ENCODE results near the gene RMDN3.
A peak's percentile ranks its signal among the peaks of the same experiment; 100 is the strongest.

The RMDN3 gene, protein sequence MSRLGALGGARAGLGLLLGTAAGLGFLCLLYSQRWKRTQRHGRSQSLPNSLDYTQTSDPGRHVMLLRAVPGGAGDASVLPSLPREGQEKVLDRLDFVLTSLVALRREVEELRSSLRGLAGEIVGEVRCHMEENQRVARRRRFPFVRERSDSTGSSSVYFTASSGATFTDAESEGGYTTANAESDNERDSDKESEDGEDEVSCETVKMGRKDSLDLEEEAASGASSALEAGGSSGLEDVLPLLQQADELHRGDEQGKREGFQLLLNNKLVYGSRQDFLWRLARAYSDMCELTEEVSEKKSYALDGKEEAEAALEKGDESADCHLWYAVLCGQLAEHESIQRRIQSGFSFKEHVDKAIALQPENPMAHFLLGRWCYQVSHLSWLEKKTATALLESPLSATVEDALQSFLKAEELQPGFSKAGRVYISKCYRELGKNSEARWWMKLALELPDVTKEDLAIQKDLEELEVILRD

GRCh38 chr15:40754883-40755811, at the start of gene RMDN3:
Gene RMDN3 (minus strand): TSS chr15:40755254. CDS start chr15:40754783, 471 bp downstream.
- peak; percentile 98 for DNase-seq

DNA sequence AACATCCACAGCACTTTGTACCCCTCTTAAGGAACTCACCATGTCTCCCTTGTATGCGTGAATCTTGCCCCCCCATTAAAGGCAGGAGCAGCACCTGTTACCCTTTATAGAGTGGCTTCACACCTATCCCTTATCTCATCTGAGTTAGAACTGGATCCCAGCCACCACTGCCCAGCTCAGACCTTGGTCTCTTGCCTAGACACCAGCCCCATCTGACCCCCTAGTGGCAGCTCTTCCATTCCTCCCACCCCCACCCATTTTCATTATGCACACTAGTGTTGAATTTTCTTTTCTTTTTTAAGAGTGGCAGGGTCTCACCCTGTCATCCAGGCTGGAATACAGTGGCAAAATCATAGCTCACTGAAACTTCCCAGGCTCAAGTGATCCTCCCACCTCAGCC, 48.6 kb upstream of the RMDN3 start:
- DNase-seq: no peak

DNA sequence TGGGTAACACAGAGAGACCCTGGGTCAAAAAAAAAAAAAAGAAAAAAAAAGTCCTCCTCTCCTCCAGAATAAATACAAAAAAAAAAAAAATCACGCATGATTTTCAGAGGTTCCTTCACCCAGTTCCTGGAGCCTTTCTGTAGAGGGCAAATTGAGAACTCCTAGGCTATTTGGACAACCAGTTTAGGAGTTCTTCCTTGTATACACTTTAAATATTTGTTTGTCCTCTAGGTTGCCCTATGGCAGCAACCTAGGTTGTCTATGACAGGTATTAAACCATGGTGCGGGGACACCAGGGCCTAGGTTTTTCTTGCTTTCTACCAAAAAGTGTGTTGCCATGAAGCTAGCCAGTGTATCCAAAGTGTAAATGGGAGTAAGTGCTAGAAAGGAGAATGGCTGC, 48.0 kb upstream of the RMDN3 start:
- no peak for DNase-seq

DNA sequence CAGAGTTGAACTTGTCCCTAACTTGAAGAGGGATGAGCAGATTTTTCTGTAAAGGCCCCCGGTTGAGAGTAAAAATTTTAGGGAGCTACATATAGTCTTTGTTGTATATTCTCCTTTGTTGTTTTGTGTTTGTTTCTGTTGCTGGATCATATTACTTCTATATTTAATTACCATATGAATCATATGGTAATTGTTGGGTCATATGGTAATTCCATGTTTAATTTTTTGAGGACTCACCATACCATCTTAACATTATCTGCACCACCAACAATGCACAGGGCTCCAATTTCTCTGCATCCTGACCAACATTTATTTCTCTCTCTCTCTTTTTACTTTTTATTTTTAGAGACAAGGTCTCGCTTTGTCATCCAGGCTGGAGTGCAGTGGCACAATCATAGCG, 44.5 kb upstream of the RMDN3 start:
- no peak for DNase-seq

DNA sequence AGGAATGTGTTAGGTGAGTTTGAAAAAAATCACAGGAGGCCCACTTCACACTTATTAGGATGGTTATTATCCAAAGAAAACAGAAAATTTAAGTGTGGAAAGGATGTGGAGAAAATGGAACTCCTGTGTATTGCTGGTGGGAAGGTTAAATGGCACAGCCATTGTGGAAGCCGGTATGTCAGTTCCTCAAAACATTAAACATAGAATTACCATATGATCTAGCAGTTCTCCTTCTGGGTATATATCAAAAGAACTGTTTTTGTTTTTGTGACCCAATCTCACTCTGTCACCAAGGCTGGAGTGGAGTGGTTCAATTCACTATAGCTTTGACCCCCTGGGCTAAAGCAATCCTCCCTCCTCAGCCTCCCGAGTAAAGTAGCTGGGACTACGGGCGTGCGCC, 41.5 kb upstream of the RMDN3 start:
- DNase-seq: no peak

- no peak for DNase-seq
Measured at GRCh38 chr15:40796041-40796440, 41.0 kb upstream of the RMDN3 start.

DNA sequence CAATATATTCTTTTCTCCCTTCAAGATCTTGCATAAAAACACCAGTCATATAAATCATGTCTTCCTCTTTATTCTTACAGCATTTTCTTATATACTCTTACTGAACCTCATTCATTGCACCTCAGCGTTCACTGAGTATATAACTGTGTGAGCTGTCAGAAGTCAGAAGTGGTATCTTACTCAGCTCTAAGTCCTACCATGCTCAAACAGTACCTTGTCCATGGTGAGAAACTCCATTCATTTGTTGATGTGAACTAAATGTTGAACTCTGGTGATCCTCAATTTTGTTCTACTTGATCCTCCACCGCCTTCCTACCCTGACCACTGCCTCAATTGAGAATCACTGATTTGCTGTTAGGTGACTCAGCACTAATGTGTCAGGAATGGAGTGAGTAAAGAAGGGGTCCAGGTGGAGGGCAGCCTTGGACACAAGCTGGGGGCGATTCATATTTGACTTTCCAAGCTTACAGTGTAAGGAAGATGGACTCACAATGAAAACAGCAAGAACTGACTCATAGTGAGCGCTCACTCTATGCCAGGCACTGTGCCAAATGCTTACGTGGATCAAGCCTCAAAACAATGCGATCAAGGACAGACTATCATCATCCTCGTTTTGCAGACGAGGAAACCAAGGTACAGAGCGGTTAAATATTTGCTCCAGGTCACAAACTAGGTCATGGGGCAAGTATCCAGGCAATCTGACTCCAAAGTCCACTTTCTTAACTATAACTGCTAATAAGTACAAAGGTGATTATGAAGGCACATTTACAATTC, 38.3 kb upstream of the RMDN3 start:
- DNase-seq: no peak

GRCh38 chr15:40792394-40792793, 37.3 kb upstream of the RMDN3 start:
- DNase-seq: no peak

DNA sequence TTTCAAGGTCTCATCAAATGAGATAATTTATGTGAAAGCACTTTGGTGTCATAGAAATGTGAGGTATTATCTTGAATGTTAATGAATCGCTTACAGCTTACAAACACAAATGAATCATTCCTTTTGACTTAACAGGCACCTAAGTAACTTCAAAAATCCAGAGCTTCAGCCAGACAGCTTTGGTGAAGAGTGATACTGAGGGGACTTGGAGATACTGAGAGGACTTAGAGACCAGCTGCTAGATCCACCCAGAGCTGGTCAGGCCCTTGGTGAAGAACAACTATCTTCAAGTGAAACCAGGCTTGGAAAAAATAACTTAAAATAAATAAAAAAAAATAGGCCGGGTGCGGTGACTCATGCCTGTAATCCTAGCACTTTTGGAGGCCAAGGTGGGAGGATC, 35.7 kb upstream of the RMDN3 start:
- DNase-seq: no peak

GRCh38 chr15:40789999-40790398, 34.9 kb upstream of the RMDN3 start:
- DNase-seq: no peak

- DNase-seq: no peak
Measured at GRCh38 chr15:40789119-40789518, 34.1 kb upstream of the RMDN3 start.

GRCh38 chr15:40787991-40788390, 32.9 kb upstream of the RMDN3 start:
- DNase-seq: no peak

GRCh38 chr15:40787344-40787841, 32.3 kb upstream of the RMDN3 start:
- DNase-seq: peak; percentile 73

DNA sequence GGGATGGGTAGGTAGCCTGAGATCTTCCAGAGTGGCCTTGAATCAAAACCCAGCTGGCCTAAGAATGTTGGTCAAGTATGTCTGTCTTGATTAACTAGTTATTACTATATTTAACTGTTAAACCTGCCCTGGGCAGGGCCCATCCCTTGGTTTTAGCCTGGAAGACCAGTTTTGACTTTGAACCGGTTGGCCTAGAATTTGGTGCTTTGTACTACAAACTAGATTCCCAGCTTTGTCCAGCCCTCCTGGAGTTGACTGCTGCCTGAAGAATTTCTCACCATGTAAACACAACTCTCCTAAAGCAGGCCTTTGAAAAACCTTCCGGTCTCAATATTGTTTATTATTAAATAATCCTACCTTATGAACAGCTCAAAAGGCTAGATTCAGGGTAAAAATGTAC, 30.8 kb upstream of the RMDN3 start:
- no peak for DNase-seq

GRCh38 chr15:40785164-40785563, 30.1 kb upstream of the RMDN3 start:
- DNase-seq: no peak

GRCh38 chr15:40782609-40783227, 27.7 kb upstream of the RMDN3 start:
- peak; percentile 87 for DNase-seq

DNA sequence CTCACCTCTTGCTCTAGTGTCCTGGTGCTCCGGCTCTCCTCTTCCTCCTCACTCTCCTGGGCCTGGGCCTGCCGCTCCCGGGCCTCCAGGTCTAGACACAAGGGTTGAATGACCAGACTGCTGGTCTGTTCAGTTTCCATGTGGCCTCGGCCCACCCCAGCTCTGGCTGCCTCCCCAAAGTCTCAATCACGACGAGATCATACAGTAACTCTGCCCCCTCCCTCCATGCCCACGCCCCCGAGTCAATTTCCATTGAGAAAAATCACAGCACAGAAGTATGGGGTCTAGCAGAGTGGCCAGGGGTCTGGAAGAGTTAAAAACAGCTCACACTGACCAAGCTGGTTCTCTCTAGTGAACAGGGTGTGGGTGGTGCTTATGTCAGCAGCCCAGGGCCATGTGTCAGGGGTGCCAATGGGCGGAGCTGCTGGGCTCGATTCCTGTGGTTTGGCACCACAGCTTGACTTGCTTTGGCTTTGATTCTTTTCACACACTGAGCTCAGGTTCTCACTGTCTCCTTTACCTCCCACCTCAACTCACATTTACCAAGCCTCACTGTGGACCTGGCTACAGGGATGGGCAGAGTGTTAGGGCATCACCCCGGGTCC, 21.6 kb upstream of the RMDN3 start:
- DNase-seq: no peak

- DNase-seq: no peak
Measured at GRCh38 chr15:40775740-40776536, 20.9 kb upstream of the RMDN3 start.

- DNase-seq: no peak
Measured at GRCh38 chr15:40775007-40775406, 20.0 kb upstream of the RMDN3 start.

DNA sequence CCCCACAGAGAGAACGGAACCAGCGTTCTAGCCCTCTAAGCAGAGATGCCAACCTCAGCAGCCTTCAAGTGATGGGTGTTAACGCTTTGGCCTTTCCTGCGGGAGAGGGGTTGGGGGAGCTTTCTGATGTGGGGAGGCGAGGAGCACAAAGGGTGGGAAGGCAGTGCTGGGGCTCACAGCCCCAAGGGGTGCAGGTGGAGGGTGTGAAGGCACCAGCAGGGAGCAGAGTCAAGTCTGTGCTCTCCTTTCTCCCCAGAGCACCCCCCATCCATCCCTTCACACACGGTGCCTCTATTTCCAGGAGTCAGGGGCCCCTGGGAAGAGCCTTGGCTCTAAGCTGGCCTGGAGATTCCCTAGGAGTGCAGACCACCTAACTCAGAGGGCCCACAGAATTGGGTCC, 18.8 kb upstream of the RMDN3 start:
- no peak for DNase-seq

GRCh38 chr15:40773496-40773895, 18.4 kb upstream of the RMDN3 start:
- DNase-seq: no peak

Data from activated CD8-positive, alpha-beta memory T cell treated with anti-CD3 and anti-CD28 coated beads, Interleukin-2, amount 50 U/mL, for 48 hours (primary cell).